Astrocyte (in vitro differentiated cells and primary cell): Measurements from ENCODE around the gene GAS2. TPM values are rescaled to one million over a fixed set of nuclear protein-coding genes. Genes with fewer than 3 reads are reported as not detected.

ENCODE experiments used
- DNase-seq: peaks from one replicate; pipeline ENCODE4 v3.0.0-alpha.2; 2010; ENCODE audit warnings: low read depth
- FAIRE-seq: peaks from 2 replicates; lab custom pipeline; 2011; peaks lifted over from hg19 to GRCh38; lab: Jason Lieb, UNC
- H2AFZ ChIP-seq: 2 replicates; pipeline ENCODE4 v1.6.0; 2012; ENCODE audit warnings: low read depth, low read length, inconsistent platforms
- H3K27ac ChIP-seq: 2 replicates; pipeline ENCODE4 v1.5.1; 2011; ENCODE audit warnings: low read depth, low read length, inconsistent platforms
- H3K27me3 ChIP-seq: 2 replicates; pipeline ENCODE4 v1.6.0; 2011; ENCODE audit warnings: low read length, inconsistent platforms; ENCODE audit not compliant: insufficient read depth
- H3K36me3 ChIP-seq: 2 replicates; pipeline ENCODE4 v1.5.1; 2011; ENCODE audit warnings: low read length, inconsistent platforms; ENCODE audit not compliant: insufficient read depth
- H3K4me1 ChIP-seq: 2 replicates; pipeline ENCODE4 v1.5.1; 2011; ENCODE audit warnings: low read length, inconsistent platforms; ENCODE audit not compliant: insufficient read depth
- H3K4me2 ChIP-seq: 2 replicates; pipeline ENCODE4 v1.6.0; 2012; ENCODE audit warnings: low read length, inconsistent platforms
- H3K4me3 ChIP-seq: 2 replicates; pipeline ENCODE4 v1.5.1; 2011; ENCODE audit warnings: low read depth, mild to moderate bottlenecking, low read length, inconsistent platforms; ENCODE audit not compliant: insufficient read depth
- H3K79me2 ChIP-seq: 2 replicates; pipeline ENCODE4 v1.6.0; 2012; ENCODE audit warnings: mild to moderate bottlenecking, low read length, inconsistent platforms; ENCODE audit not compliant: insufficient read depth
- H3K9ac ChIP-seq: 2 replicates; pipeline ENCODE4 v1.6.0; 2012; ENCODE audit warnings: mild to moderate bottlenecking, low read length, inconsistent platforms
- H3K9me3 ChIP-seq: 2 replicates; pipeline ENCODE4 v1.5.1; 2012; ENCODE audit warnings: low read depth, mild to moderate bottlenecking, low read length, inconsistent platforms; ENCODE audit not compliant: insufficient read depth
- H4K20me1 ChIP-seq: 2 replicates; pipeline ENCODE4 v1.6.0; 2012; ENCODE audit warnings: low read length, inconsistent platforms; ENCODE audit not compliant: insufficient read depth
- H3K27ac Mint-ChIP-seq: one replicate; pipeline ENCODE4 v1.8.0; 2021; ENCODE audit warnings: mild to moderate bottlenecking, mixed read lengths; ENCODE audit not compliant: unreplicated experiment
- H3K27me3 Mint-ChIP-seq: one replicate; pipeline ENCODE4 v1.8.0; 2021; ENCODE audit warnings: low read depth, mixed read lengths; ENCODE audit not compliant: unreplicated experiment
- H3K36me3 Mint-ChIP-seq: one replicate; pipeline ENCODE4 v1.8.0; 2021; ENCODE audit warnings: low read depth, mixed read lengths; ENCODE audit not compliant: unreplicated experiment
- H3K4me1 Mint-ChIP-seq: one replicate; pipeline ENCODE4 v1.8.0; 2021; ENCODE audit warnings: low read depth, mixed read lengths; ENCODE audit not compliant: unreplicated experiment
- H3K4me3 Mint-ChIP-seq: one replicate; pipeline ENCODE4 v1.8.0; 2021; ENCODE audit warnings: mild to moderate bottlenecking, moderate library complexity, mixed read lengths; ENCODE audit not compliant: unreplicated experiment
- H3K9me3 Mint-ChIP-seq: one replicate; pipeline ENCODE4 v1.8.0; 2021; ENCODE audit warnings: mild to moderate bottlenecking, mixed read lengths; ENCODE audit not compliant: unreplicated experiment
- CTCF ChIP-seq: IDR thresholded peaks from 2 replicates; pipeline ENCODE4 v1.5.1; 2011; ENCODE audit warnings: low read depth, mild to moderate bottlenecking, inconsistent platforms, low read length, moderate library complexity; ENCODE audit not compliant: insufficient read depth
- EZH2 ChIP-seq: IDR thresholded peaks from 2 replicates; pipeline ENCODE4 v1.6.1; 2012; ENCODE audit warnings: mild to moderate bottlenecking, low read length, inconsistent platforms; ENCODE audit not compliant: insufficient read depth
- total RNA-seq: library from RNA; stranded (reverse); gene quantifications from 2 replicates; pipeline ENCODE4 v1.2.1, GENCODE V29; 2021

GAS2 gene
- total RNA-seq, 1 donor from 2014 or later = 1.5 TPM

- no peaks in the 10 kb centered on the region for H3K9me3 Mint-ChIP-seq
- Histone ChIP-seq H3K9me3 (no peaks in the 10 kb centered on the region), H2AFZ (no peak overlapping the region), H3K27me3 (no peaks in the 10 kb centered on the region), H3K9ac (no peak overlapping the region), H3K36me3 (no peaks in the 10 kb centered on the region), H3K4me1 (no peaks in the 10 kb centered on the region), H3K27ac (no peak overlapping the region), H4K20me1 (no peaks in the 10 kb centered on the region), H3K4me3 (no peak overlapping the region), H3K79me2 (no peaks in the 10 kb centered on the region), H3K4me2 (no peak overlapping the region)
- DNase-seq (no peak), FAIRE-seq (no peak)
- H3K4me1 Mint-ChIP-seq = no peaks in the 10 kb centered on the region
- H3K4me3 Mint-ChIP-seq = no peak overlapping the region
- TF ChIP-seq CTCF (no peak), EZH2 (no peak)
- H3K27ac Mint-ChIP-seq = no peak overlapping the region
- no peaks in the 10 kb centered on the region for H3K27me3 Mint-ChIP-seq
- H3K36me3 Mint-ChIP-seq = no peaks in the 10 kb centered on the region
These were observed 44.8 kb downstream of the GAS2 start for GRCh38 chr11:22711071-22711770.

- H3K27me3 ChIP-seq = no peaks in the 10 kb centered on the region
- H3K79me2 ChIP-seq = no peaks in the 10 kb centered on the region
- H3K9ac ChIP-seq = no peak overlapping the region
- no peak overlapping the region for H2AFZ ChIP-seq
- no peak overlapping the region for H3K4me2 ChIP-seq
- H3K27ac ChIP-seq = no peak overlapping the region
- H3K27me3 Mint-ChIP-seq = no peaks in the 10 kb centered on the region
- no peak for TF ChIP-seq CTCF
- TF ChIP-seq EZH2 = no peak
- no peaks in the 10 kb centered on the region for H3K9me3 ChIP-seq
- no peaks in the 10 kb centered on the region for H3K4me1 ChIP-seq
- H3K36me3 ChIP-seq = no peaks in the 10 kb centered on the region
- no peak for FAIRE-seq
- no peak overlapping the region for H3K4me3 ChIP-seq
- H4K20me1 ChIP-seq = no peaks in the 10 kb centered on the region
- H3K27ac Mint-ChIP-seq = no peak overlapping the region
- H3K4me3 Mint-ChIP-seq = no peak overlapping the region
- H3K4me1 Mint-ChIP-seq = no peaks in the 10 kb centered on the region
- H3K9me3 Mint-ChIP-seq = peaks cover under 1% of the 10 kb centered on the region
- DNase-seq = no peak
- no peaks in the 10 kb centered on the region for H3K36me3 Mint-ChIP-seq
These were observed 45.5 kb downstream of the GAS2 start for GRCh38 chr11:22711880-22712279.

GRCh38 chr11:22713336-22713735 lies 46.9 kb downstream of the GAS2 start:
- no peak for FAIRE-seq
- H3K4me3 ChIP-seq = no peak overlapping the region

More at GRCh38 chr11:22713336-22713735, 46.9 kb downstream of the GAS2 start:
- Histone ChIP-seq H3K36me3 (no peaks in the 10 kb centered on the region), H3K27ac (no peak overlapping the region), H3K79me2 (no peaks in the 10 kb centered on the region), H3K27me3 (no peaks in the 10 kb centered on the region), H3K9ac (no peak overlapping the region), H2AFZ (no peak overlapping the region), H4K20me1 (no peaks in the 10 kb centered on the region), H3K9me3 (no peaks in the 10 kb centered on the region), H3K4me2 (no peak overlapping the region), H3K4me1 (no peaks in the 10 kb centered on the region)
- Mint-ChIP-seq H3K27me3 (no peaks in the 10 kb centered on the region), H3K4me3 (no peak overlapping the region), H3K36me3 (no peaks in the 10 kb centered on the region), H3K9me3 (peaks cover 1% of the 10 kb centered on the region), H3K27ac (no peak overlapping the region), H3K4me1 (no peaks in the 10 kb centered on the region)
- no peak for DNase-seq
- no peak for TF ChIP-seq CTCF
- TF ChIP-seq EZH2 = no peak
